A673 (cell line): Measurements from ENCODE around the gene CSGALNACT2.

ENCODE experiments used
- CTCF ChIP-seq: fragments of 300-800, 200-600 bp; sonication (generic); conservative IDR thresholded peaks from 2 replicates; pipeline ENCODE4 v1.5.1; 2017; ENCODE audit warnings: low read depth, mild to moderate bottlenecking, antibody characterized with exemption, low read length, moderate library complexity, mixed read lengths
- EZH2 ChIP-seq: fragments of 200-600 bp; sonication (generic); IDR thresholded peaks from 2 replicates; pipeline ENCODE4 v1.6.1; 2017; ENCODE audit warnings: borderline replicate concordance, low read depth, mild to moderate bottlenecking, mixed read lengths, antibody characterized with exemption, low read length; ENCODE audit not compliant: poor library complexity, severe bottlenecking

- TF ChIP-seq EZH2, result no peak
- no peak for TF ChIP-seq CTCF
Measured at GRCh38 chr10:43156590-43157341, 18.5 kb downstream of the CSGALNACT2 start.
